Caco-2 (cell line): ENCODE data around the gene DHFR. TPM values are rescaled to one million over a fixed set of nuclear protein-coding genes. Genes with fewer than 3 reads are reported as not detected.

ENCODE experiments used
- BruUV-seq: library from RNA; stranded (reverse); fragments of 400-500 nt; replicated peaks from 2 replicates; lab custom pipeline; 2021; lab: Mats Ljungman, UMichigan
- CTCF ChIA-PET: fragments of 300-600 bp; sonication (Branson Sonifier 250); formaldehyde crosslinking; loops from one replicate; lab custom pipeline; 2022; ENCODE audit warnings: antibody characterized with exemption; lab: Charles Lee
- POLR2A ChIA-PET: fragments of 300-600 bp; sonication (Branson Sonifier 250); formaldehyde crosslinking; loops from one replicate; lab custom pipeline; 2022; ENCODE audit warnings: antibody characterized with exemption; lab: Charles Lee
- DNase-seq, 2 experiments: peaks; one replicate each; pipeline versions ENCODE4 v3.0.0 to v3.0.0-alpha.2; 2020 to 2022
- H3K27me3 ChIP-seq: replicated peaks from 2 replicates; pipeline ENCODE4 v1.6.0; 2011; ENCODE audit warnings: low read length; ENCODE audit not compliant: control insufficient read depth, insufficient read depth
- H3K36me3 ChIP-seq: 2 replicates; pipeline ENCODE4 v1.5.1; 2011; ENCODE audit warnings: low read length; ENCODE audit not compliant: control insufficient read depth, insufficient read depth
- H3K4me1 ChIP-seq: fragments of 250-450 bp; sonication (Bioruptor Pico); 2 replicates; pipeline ENCODE4 v1.5.1; 2020; ENCODE audit warnings: mild to moderate bottlenecking
- H3K4me3 ChIP-seq: 2 replicates; pipeline ENCODE4 v1.5.1; 2011; ENCODE audit warnings: low read depth, mild to moderate bottlenecking, control low read depth, low read length
- H3K9me3 ChIP-seq: fragments of 250-450 bp; sonication (Bioruptor Pico); 2 replicates; pipeline ENCODE4 v1.5.1; 2020; ENCODE audit warnings: mild to moderate bottlenecking, moderate library complexity
- H3K27ac Mint-ChIP-seq: one replicate; pipeline ENCODE4 v1.8.0; 2022; ENCODE audit warnings: mixed read lengths; ENCODE audit not compliant: unreplicated experiment
- H3K27me3 Mint-ChIP-seq: one replicate; pipeline ENCODE4 v1.8.0; 2022; ENCODE audit warnings: mixed read lengths; ENCODE audit not compliant: insufficient read depth, unreplicated experiment
- H3K36me3 Mint-ChIP-seq: one replicate; pipeline ENCODE4 v1.8.0; 2022; ENCODE audit warnings: mild to moderate bottlenecking, mixed read lengths; ENCODE audit not compliant: insufficient read depth, unreplicated experiment
- H3K4me1 Mint-ChIP-seq: one replicate; pipeline ENCODE4 v1.8.0; 2022; ENCODE audit warnings: low read depth, mixed read lengths; ENCODE audit not compliant: unreplicated experiment
- H3K4me3 Mint-ChIP-seq: one replicate; pipeline ENCODE4 v1.8.0; 2022; ENCODE audit warnings: mild to moderate bottlenecking, moderate library complexity, mixed read lengths; ENCODE audit not compliant: unreplicated experiment
- H3K9me3 Mint-ChIP-seq: one replicate; pipeline ENCODE4 v1.8.0; 2022; ENCODE audit warnings: mixed read lengths; ENCODE audit not compliant: unreplicated experiment
- CTCF ChIP-seq, 2 experiments: fragments of 200-600 bp in 1 of 2; IDR thresholded peaks; 1 replicate in 1 of 2; 2 replicates in 1 of 2; pipeline versions ENCODE4 v1.5.1 to v1.8.0; 2011 to 2022; ENCODE audit warnings: antibody characterized with exemption in 1 of 2, control low read depth in 1 of 2, inconsistent platforms in 1 of 2, low read depth in 1 of 2, low read length in 1 of 2, mild to moderate bottlenecking in 1 of 2, moderate library complexity in 1 of 2; ENCODE audit not compliant: insufficient read depth in 1 of 2, severe bottlenecking in 1 of 2, unreplicated experiment in 1 of 2
- intact Hi-C: fragments of 100-400 bp; cut with micrococcal nuclease; formaldehyde crosslinking; loops from one replicate; pipeline ENCODE4 v1.10.0; 2022; ENCODE audit not compliant: unreplicated experiment
- total RNA-seq: library from RNA; stranded (reverse); gene quantifications from 2 replicates; pipeline ENCODE4 v1.2.3, GENCODE V29; 2022

Gene DHFR
- total RNA-seq, 1 experiment from 2014 or later, result 57.2 TPM

GRCh38 chr5:80668016-80668969, 13.5 kb upstream of the DHFR start:
- H3K36me3 Mint-ChIP-seq, result peaks cover 28% of the 10 kb centered on the region
- TF ChIP-seq CTCF (IDR thresholded peaks at IDR 0.05; ENCODE audit: insufficient read depth in 1 of 2, low read depth in 1 of 2, low read length in 1 of 2, severe bottlenecking in 1 of 2, unreplicated experiment in 1 of 2), result no peak
- H3K4me3 Mint-ChIP-seq, result no peak overlapping the region
- CTCF ChIA-PET, result no interaction called here
- POLR2A ChIA-PET, result interaction anchor here (0.6 kb wide), 1 partner anchor 181 kb away, joined by 3 read pairs; the partner anchor contains the start of gene FAM151B
- H3K27me3 Mint-ChIP-seq, result no peaks in the 10 kb centered on the region
- no peaks in the 10 kb centered on the region for H3K9me3 ChIP-seq
- no peaks in the 10 kb centered on the region for H3K27me3 ChIP-seq
- H3K27ac Mint-ChIP-seq, result no peak overlapping the region
- H3K4me1 ChIP-seq, result no peaks in the 10 kb centered on the region
- no TSS peak for BruUV-seq
- H3K9me3 Mint-ChIP-seq, result no peaks in the 10 kb centered on the region
- H3K4me3 ChIP-seq, result no peak overlapping the region
- H3K36me3 ChIP-seq, result no peaks in the 10 kb centered on the region
- intact Hi-C loops, result no loop called here
- DNase-seq, result no peak
- H3K4me1 Mint-ChIP-seq, result no peaks in the 10 kb centered on the region

- no peaks in the 10 kb centered on the region; the same call in 1 of the 2 replicates for H3K36me3 ChIP-seq
- H3K4me3 ChIP-seq, result no peak overlapping the region
- H3K27me3 ChIP-seq, result no peaks in the 10 kb centered on the region
- no peak overlapping the region for H3K27ac Mint-ChIP-seq
- CTCF ChIA-PET, result no interaction called here
- no TSS peak for BruUV-seq
- no peaks in the 10 kb centered on the region for H3K9me3 ChIP-seq
- peaks cover 31% of the 10 kb centered on the region for H3K36me3 Mint-ChIP-seq
- intact Hi-C loops, result no loop called here
- no peaks in the 10 kb centered on the region for H3K4me1 Mint-ChIP-seq
- POLR2A ChIA-PET, result interaction anchor here (0.6 kb wide), 1 partner anchor 180 kb away, joined by 3 read pairs; the partner anchor contains the start of gene FAM151B
- H3K4me3 Mint-ChIP-seq, result no peak overlapping the region
- no peak for TF ChIP-seq CTCF (IDR thresholded peaks at IDR 0.05; ENCODE audit: insufficient read depth in 1 of 2, low read depth in 1 of 2, low read length in 1 of 2, severe bottlenecking in 1 of 2, unreplicated experiment in 1 of 2)
- H3K9me3 Mint-ChIP-seq, result no peaks in the 10 kb centered on the region
- H3K27me3 Mint-ChIP-seq, result no peaks in the 10 kb centered on the region
- H3K4me1 ChIP-seq, result no peaks in the 10 kb centered on the region
- no peak for DNase-seq
Measured at GRCh38 chr5:80667384-80667783, 12.6 kb upstream of the DHFR start.

- intact Hi-C loops, result no loop called here
- BruUV-seq, result no TSS peak
- Histone ChIP-seq H3K36me3 (no peaks in the 10 kb centered on the region; the same call in 1 of the 2 replicates), H3K4me3 (no peak overlapping the region), H3K4me1 (no peaks in the 10 kb centered on the region), H3K9me3 (no peaks in the 10 kb centered on the region), H3K27me3 (no peaks in the 10 kb centered on the region)
- ChIA-PET POLR2A (no interaction called here), CTCF (no interaction called here)
- Mint-ChIP-seq H3K27ac (no peak overlapping the region), H3K4me3 (no peak overlapping the region), H3K27me3 (no peaks in the 10 kb centered on the region), H3K4me1 (no peaks in the 10 kb centered on the region), H3K36me3 (peaks cover 51% of the 10 kb centered on the region), H3K9me3 (no peaks in the 10 kb centered on the region)
- no peak for TF ChIP-seq CTCF (IDR thresholded peaks at IDR 0.05; ENCODE audit: insufficient read depth in 1 of 2, low read depth in 1 of 2, low read length in 1 of 2, severe bottlenecking in 1 of 2, unreplicated experiment in 1 of 2)
- no peak for DNase-seq
Measured at GRCh38 chr5:80665057-80665456, 10.3 kb upstream of the DHFR start.
